HepG2 (cell line): ENCODE results near the gene RPL41. TPM values are rescaled to one million over a fixed set of nuclear protein-coding genes. Genes with fewer than 3 reads are reported as not detected.

Source experiments
- ASH2L ChIP-seq: fragments of 300-600, 200-600 bp; sonication (generic); IDR thresholded peaks from 2 replicates; pipeline ENCODE4 v1.7.0; 2017; ENCODE audit warnings: low read depth, mild to moderate bottlenecking, moderate library complexity, mixed read lengths, low read length; ENCODE audit not compliant: insufficient read length
- HNRNPLL ChIP-seq: fragments of 200-400 bp; formaldehyde crosslinking; IDR thresholded peaks from 2 replicates; pipeline ENCODE4 v1.6.1; 2017; ENCODE audit warnings: mild to moderate bottlenecking, low read depth, low read length; ENCODE audit not compliant: poor library complexity, severe bottlenecking
- JUN ChIP-seq: sonication (generic); formaldehyde crosslinking; IDR thresholded peaks from 2 replicates; pipeline ENCODE4 v1.4.0; 2020; ENCODE audit warnings: mild to moderate bottlenecking, missing genetic modification reagents
- LCORL ChIP-seq, 2 experiments: fragments of 450-650 bp in 1 of 2; sonication (generic) in 1 of 2; formaldehyde crosslinking in 1 of 2; IDR thresholded peaks; 2 replicates each; pipeline versions ENCODE4 v1.5.0 to v1.6.1; 2017 to 2020; ENCODE audit warnings: antibody characterized with exemption in 1 of 2, missing genetic modification reagents in 1 of 2
- MAFG ChIP-seq: sonication (generic); formaldehyde crosslinking; IDR thresholded peaks from 2 replicates; pipeline ENCODE4 v1.5.1; 2020; ENCODE audit warnings: mild to moderate bottlenecking, missing genetic modification reagents
- MEIS1 ChIP-seq: sonication (generic); formaldehyde crosslinking; IDR thresholded peaks from 2 replicates; pipeline ENCODE4 v1.9.0; 2021; ENCODE audit warnings: mild to moderate bottlenecking, missing genetic modification reagents, moderate library complexity, borderline replicate concordance
- NR2C2 ChIP-seq: sonication (generic); formaldehyde crosslinking; IDR thresholded peaks from 2 replicates; pipeline ENCODE4 v1.4.0; 2020; ENCODE audit warnings: missing genetic modification reagents, mild to moderate bottlenecking, moderate library complexity, borderline replicate concordance
- POLR2G ChIP-seq: fragments of 200-400 bp; formaldehyde crosslinking; IDR thresholded peaks from 2 replicates; pipeline ENCODE4 v1.6.1; 2018; ENCODE audit warnings: mild to moderate bottlenecking, low read depth, low read length, moderate library complexity
- SOX13 ChIP-seq, 3 experiments: fragments of 450-650 bp in 1 of 3; sonication (generic) in 1 of 3; formaldehyde crosslinking in 1 of 3; IDR thresholded peaks in 2 of 3; conservative IDR thresholded peaks in 1 of 3; 2 replicates each; pipeline versions ENCODE4 v1.5.0 to v1.6.1; 2016 to 2020; ENCODE audit warnings: antibody characterized with exemption in 1 of 3, mild to moderate bottlenecking in 1 of 3, missing compliant biosample characterization in 1 of 3, missing genetic modification reagents in 1 of 3, moderate library complexity in 1 of 3
- SRSF1 ChIP-seq: fragments of 200-400 bp; formaldehyde crosslinking; optimal IDR thresholded peaks from 2 replicates; pipeline ENCODE3; 2017; ENCODE audit warnings: mild to moderate bottlenecking, low read depth, low read length, moderate library complexity
- TAF15 ChIP-seq: fragments of 200-400 bp; formaldehyde crosslinking; IDR thresholded peaks from one replicate; pipeline ENCODE4 v1.6.1; 2018; ENCODE audit warnings: mild to moderate bottlenecking, low read depth, low read length; ENCODE audit not compliant: poor library complexity, severe bottlenecking
- ZNF614 ChIP-seq: IDR thresholded peaks from 2 replicates; pipeline ENCODE4 v1.6.1; 2018; ENCODE audit warnings: missing biosample characterization, missing genetic modification reagents, inconsistent platforms, borderline replicate concordance
- ZNF652 ChIP-seq: IDR thresholded peaks from 2 replicates; pipeline ENCODE4 v1.6.1; 2016; ENCODE audit warnings: low read depth, borderline replicate concordance
- polyA plus RNA-seq, 8 experiments: library from polyadenylated mRNA; depleted of rRNA in 3 of 8; stranded (reverse) in 7 of 8; unstranded in 1 of 8; fragments of >200 nt; fragmentation: Illumina TruSeq in 4 of 8; extraction: Trizol in 4 of 8; gene quantifications; 2 replicates each; pipeline versions ENCODE4 v1.2.1 to v1.2.3, GENCODE V29; 2011 to 2016; ENCODE audit warnings: low read depth in 4 of 8, missing spikeins in 1 of 8, mixed read lengths in 1 of 8; ENCODE audit not compliant: insufficient read depth in 1 of 8
- total RNA-seq, 5 experiments: library from RNA; depleted of rRNA; stranded (reverse); fragments of >200 nt; fragmentation: Illumina TruSeq; extraction: Trizol; gene quantifications; 2 replicates each; pipeline ENCODE4 v1.2.3, GENCODE V29; 2016; ENCODE audit warnings: low read depth in 1 of 5
- TF ChIP-seq, protein P1 (sequence below): sonication (generic); formaldehyde crosslinking; IDR thresholded peaks from 2 replicates; pipeline ENCODE4 v1.5.0; 2020; ENCODE audit warnings: missing genetic modification reagents
- TF ChIP-seq, protein P2 (sequence below): sonication (generic); formaldehyde crosslinking; IDR thresholded peaks from 2 replicates; pipeline ENCODE4 v1.4.0; 2020; ENCODE audit warnings: missing genetic modification reagents, borderline replicate concordance
- TF ChIP-seq, protein P3 (sequence below): sonication (generic); formaldehyde crosslinking; IDR thresholded peaks from 2 replicates; pipeline ENCODE4 v1.4.0; 2020; ENCODE audit warnings: missing genetic modification reagents

The RPL41 gene
- total and polyA plus RNA-seq, 2 of the 13 experiments (the other 11 are each of a cell fraction or from before 2014, with no cell fraction given) = 4,012 to 7,670 TPM

DNA sequence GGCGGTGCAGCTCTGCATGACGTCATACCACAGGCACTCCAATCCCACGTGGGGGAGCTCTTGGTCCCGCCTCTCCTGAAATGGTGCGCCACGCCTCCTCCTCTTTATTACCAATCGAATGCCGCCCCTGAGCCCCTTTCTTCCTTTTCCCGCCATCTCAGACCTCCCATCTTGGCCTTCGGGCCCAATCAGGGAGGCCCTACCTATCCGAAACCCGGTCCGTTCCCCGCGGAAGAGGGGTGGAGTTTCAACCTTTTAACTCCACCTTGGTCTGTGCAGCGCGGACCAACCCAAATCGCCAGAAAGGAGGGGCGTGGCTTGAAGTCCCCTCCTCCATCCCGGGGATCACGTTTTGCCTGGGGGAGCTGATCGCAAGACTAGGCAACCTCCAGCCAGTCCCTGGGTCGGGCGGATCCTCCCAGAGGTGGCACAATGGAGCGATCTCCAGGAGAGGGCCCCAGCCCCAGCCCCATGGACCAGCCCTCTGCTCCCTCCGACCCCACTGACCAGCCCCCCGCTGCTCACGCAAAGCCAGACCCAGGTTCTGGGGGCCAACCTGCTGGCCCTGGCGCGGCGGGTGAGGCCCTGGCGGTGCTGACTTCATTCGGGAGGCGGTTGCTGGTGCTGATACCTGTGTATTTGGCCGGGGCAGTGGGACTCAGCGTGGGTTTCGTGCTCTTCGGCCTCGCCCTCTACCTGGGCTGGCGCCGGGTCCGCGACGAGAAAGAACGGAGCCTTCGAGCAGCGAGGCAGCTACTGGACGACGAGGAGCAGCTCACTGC is 11.6 kb downstream of the RPL41 start, which contains the start of gene ESYT1 (continued):
- TF ChIP-seq, protein P1, sequence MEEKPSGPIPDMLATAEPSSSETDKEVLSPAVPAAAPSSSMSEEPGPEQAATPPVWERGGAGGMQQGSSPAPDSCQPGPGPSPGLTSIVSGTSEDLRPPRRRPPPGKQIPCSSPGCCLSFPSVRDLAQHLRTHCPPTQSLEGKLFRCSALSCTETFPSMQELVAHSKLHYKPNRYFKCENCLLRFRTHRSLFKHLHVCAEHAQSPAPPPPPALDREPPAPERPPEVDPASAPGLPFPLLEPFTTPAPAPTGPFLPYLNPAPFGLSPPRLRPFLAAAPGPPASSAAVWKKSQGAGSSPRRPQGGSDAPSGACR = no peak
- TF ChIP-seq SRSF1 = peak; percentile 89
- TF ChIP-seq ZNF614 (CRISPR knock-in tag) = 0 out of 2 replicates have a peak, but pooled peaks have one; percentile 38
- peak; percentile 68 for TF ChIP-seq HNRNPLL
- peak; percentile 94 for TF ChIP-seq POLR2G
- no peak for TF ChIP-seq ZNF652 (CRISPR knock-in tag)
- peak; percentile 29 for TF ChIP-seq TAF15
- TF ChIP-seq, protein P2, sequence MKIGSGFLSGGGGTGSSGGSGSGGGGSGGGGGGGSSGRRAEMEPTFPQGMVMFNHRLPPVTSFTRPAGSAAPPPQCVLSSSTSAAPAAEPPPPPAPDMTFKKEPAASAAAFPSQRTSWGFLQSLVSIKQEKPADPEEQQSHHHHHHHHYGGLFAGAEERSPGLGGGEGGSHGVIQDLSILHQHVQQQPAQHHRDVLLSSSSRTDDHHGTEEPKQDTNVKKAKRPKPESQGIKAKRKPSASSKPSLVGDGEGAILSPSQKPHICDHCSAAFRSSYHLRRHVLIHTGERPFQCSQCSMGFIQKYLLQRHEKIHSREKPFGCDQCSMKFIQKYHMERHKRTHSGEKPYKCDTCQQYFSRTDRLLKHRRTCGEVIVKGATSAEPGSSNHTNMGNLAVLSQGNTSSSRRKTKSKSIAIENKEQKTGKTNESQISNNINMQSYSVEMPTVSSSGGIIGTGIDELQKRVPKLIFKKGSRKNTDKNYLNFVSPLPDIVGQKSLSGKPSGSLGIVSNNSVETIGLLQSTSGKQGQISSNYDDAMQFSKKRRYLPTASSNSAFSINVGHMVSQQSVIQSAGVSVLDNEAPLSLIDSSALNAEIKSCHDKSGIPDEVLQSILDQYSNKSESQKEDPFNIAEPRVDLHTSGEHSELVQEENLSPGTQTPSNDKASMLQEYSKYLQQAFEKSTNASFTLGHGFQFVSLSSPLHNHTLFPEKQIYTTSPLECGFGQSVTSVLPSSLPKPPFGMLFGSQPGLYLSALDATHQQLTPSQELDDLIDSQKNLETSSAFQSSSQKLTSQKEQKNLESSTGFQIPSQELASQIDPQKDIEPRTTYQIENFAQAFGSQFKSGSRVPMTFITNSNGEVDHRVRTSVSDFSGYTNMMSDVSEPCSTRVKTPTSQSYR (CRISPR knock-in tag) = peak; percentile 43; the same call in 1 of the 2 replicates
- peak; percentile 53 for TF ChIP-seq ASH2L
- TF ChIP-seq MAFG = no peak
- TF ChIP-seq JUN = peak; percentile 75
- TF ChIP-seq LCORL (IDR thresholded peaks at IDR 0.05) = no peak
- 0 out of 2 replicates have a peak, but pooled peaks have one; percentile 33 for TF ChIP-seq LCORL (CRISPR knock-in tag; IDR thresholded peaks at IDR 0.05)
- TF ChIP-seq SOX13 (IDR thresholded peaks at IDR 0.05) = no peak
- TF ChIP-seq SOX13 (CRISPR knock-in tag; conservative IDR thresholded peaks at IDR 0.05 in 1 of 2, IDR thresholded peaks at IDR 0.05 in 1 of 2) = peak in 1 of 2 experiments; percentile 13; a peak in 1 of 4 replicates
- TF ChIP-seq NR2C2 = peak; percentile 3; the same call in 1 of the 2 replicates
- no peak for TF ChIP-seq MEIS1 (CRISPR knock-in tag)
- TF ChIP-seq, protein P3, sequence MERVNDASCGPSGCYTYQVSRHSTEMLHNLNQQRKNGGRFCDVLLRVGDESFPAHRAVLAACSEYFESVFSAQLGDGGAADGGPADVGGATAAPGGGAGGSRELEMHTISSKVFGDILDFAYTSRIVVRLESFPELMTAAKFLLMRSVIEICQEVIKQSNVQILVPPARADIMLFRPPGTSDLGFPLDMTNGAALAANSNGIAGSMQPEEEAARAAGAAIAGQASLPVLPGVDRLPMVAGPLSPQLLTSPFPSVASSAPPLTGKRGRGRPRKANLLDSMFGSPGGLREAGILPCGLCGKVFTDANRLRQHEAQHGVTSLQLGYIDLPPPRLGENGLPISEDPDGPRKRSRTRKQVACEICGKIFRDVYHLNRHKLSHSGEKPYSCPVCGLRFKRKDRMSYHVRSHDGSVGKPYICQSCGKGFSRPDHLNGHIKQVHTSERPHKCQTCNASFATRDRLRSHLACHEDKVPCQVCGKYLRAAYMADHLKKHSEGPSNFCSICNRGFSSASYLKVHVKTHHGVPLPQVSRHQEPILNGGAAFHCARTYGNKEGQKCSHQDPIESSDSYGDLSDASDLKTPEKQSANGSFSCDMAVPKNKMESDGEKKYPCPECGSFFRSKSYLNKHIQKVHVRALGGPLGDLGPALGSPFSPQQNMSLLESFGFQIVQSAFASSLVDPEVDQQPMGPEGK (CRISPR knock-in tag) = peak; percentile 84
